ENCODE measurements around the gene ACBD4.

The ACBD4 gene

GRCh38 chr17:45123076-45123770 lies 12.3 kb upstream of the ACBD4 start:
- CTCF ChIA-PET: interaction anchor here (0.6 to 4.3 kb wide), 6 partner anchors 9 to 344 kb away, joined by 3 to 36 read pairs (median 3); partner anchors contain the start of genes ACBD4 and PLCD3
- TF ChIP-seq GLI2 (tag by site-specific recombination; IDR thresholded peaks at IDR 0.05; ENCODE audit: borderline replicate concordance, low read depth) (no peak), YY2 (tag by site-specific recombination; IDR thresholded peaks at IDR 0.05) (no peak), ZNF555 (tag by site-specific recombination; conservative IDR thresholded peaks at IDR 0.05) (no peak), GLI4 (tag by site-specific recombination; IDR thresholded peaks at IDR 0.05) (no peak), REPIN1 (tag by site-specific recombination; IDR thresholded peaks at IDR 0.05; ENCODE audit: low read depth) (no peak), ZNF174 (tag by site-specific recombination; IDR thresholded peaks at IDR 0.05) (no peak), ZNF362 (tag by site-specific recombination; IDR thresholded peaks at IDR 0.05) (no peak), ZSCAN18 (tag by site-specific recombination; IDR thresholded peaks at IDR 0.05) (no peak), SP7 (tag by site-specific recombination; IDR thresholded peaks at IDR 0.05) (no peak), MZF1 (tag by site-specific recombination; IDR thresholded peaks at IDR 0.05; ENCODE audit: borderline replicate concordance) (no peak), ZNF248 (tag by site-specific recombination; IDR thresholded peaks at IDR 0.05) (no peak), ZNF169 (tag by site-specific recombination; IDR thresholded peaks at IDR 0.05) (no peak)
- Histone ChIP-seq H3K36me3 (ENCODE audit: control insufficient read depth in 2 of 2, insufficient read depth in 1 of 2, low read length in 2 of 2) (peaks cover 0 to 23% of the 10 kb centered on the region in 2 experiments; a peak in 1 of 3 replicates), H3K4me1 (ENCODE audit: control insufficient read depth, insufficient read depth, low read length) (peaks cover 7% of the 10 kb centered on the region), H3K4me3 (ENCODE audit: low read depth, low read length) (no peak overlapping the region), H3K9me3 (ENCODE audit: control insufficient read depth, insufficient read depth, low read depth, low read length) (no peaks in the 10 kb centered on the region), H3K27ac (ENCODE audit: extremely low read depth, low read depth, low read length) (peak overlapping the region; percentile 34; the same call in 1 of the 2 replicates)
- POLR2A ChIA-PET: interaction anchor here (0.6 to 3.1 kb wide), 2 partner anchors 26 to 29 kb away, joined by 5 to 12 read pairs; partner anchors contain the start of gene HEXIM1

GRCh38 chr17:45123930-45124796 lies 11.3 kb upstream of the ACBD4 start:
- Histone ChIP-seq H3K27ac (ENCODE audit: extremely low read depth, low read depth, low read length) (no peak overlapping the region), H3K9me3 (ENCODE audit: control insufficient read depth, insufficient read depth, low read depth, low read length) (no peaks in the 10 kb centered on the region), H3K4me1 (ENCODE audit: control insufficient read depth, insufficient read depth, low read length) (peaks cover 7% of the 10 kb centered on the region), H3K36me3 (ENCODE audit: control insufficient read depth in 2 of 2, insufficient read depth in 1 of 2, low read length in 2 of 2) (peaks cover 4 to 14% of the 10 kb centered on the region in 2 experiments; a peak in 1 of 3 replicates), H3K4me3 (ENCODE audit: low read depth, low read length) (no peak overlapping the region)
- CTCF ChIA-PET: interaction anchor here (0.6 to 4.3 kb wide), 7 partner anchors 8 to 94 kb away, joined by 3 to 36 read pairs (median 4); partner anchors contain the start of genes ACBD4 and PLCD3
- POLR2A ChIA-PET: interaction anchor here (0.6 to 3.1 kb wide), 2 partner anchors 25 to 29 kb away, joined by 5 to 12 read pairs; partner anchors contain the start of gene HEXIM1
- peak; percentile 57 for TF ChIP-seq ZNF398 (tag by site-specific recombination; IDR thresholded peaks at IDR 0.05)
- TF ChIP-seq ZBTB7A (tag by site-specific recombination; IDR thresholded peaks at IDR 0.05; ENCODE audit: low read depth): no peak
- TF ChIP-seq ZBTB1 (tag by site-specific recombination; IDR thresholded peaks at IDR 0.05): no peak
- peak; percentile 55; the same call in 1 of the 2 replicates for TF ChIP-seq ZNF600 (tag by site-specific recombination; IDR thresholded peaks at IDR 0.05)
- TF ChIP-seq KLF1 (tag by site-specific recombination; IDR thresholded peaks at IDR 0.05): peak; percentile 43
- peak; percentile 34; the same call in 1 of the 2 replicates for TF ChIP-seq GLIS2 (tag by site-specific recombination; IDR thresholded peaks at IDR 0.05)
- peak; percentile 73 for TF ChIP-seq HIC1 (tag by site-specific recombination; IDR thresholded peaks at IDR 0.05)
- TF ChIP-seq SP7 (tag by site-specific recombination; IDR thresholded peaks at IDR 0.05): peak; percentile 30; the same call in 1 of the 2 replicates
- TF ChIP-seq ZNF266 (tag by site-specific recombination; IDR thresholded peaks at IDR 0.05; ENCODE audit: low read depth): no peak
- TF ChIP-seq ZNF768 (tag by site-specific recombination; IDR thresholded peaks at IDR 0.05): no peak
- TF ChIP-seq KLF17 (tag by site-specific recombination; IDR thresholded peaks at IDR 0.05): peak; percentile 68; the same call in 1 of the 2 replicates
- TF ChIP-seq ZNF335 (tag by site-specific recombination; conservative IDR thresholded peaks at IDR 0.05): peak; percentile 73
- no peak for TF ChIP-seq ZNF610 (tag by site-specific recombination; IDR thresholded peaks at IDR 0.05; ENCODE audit: borderline replicate concordance)
- 0 out of 2 replicates have a peak, but pooled peaks have one; percentile 7 for TF ChIP-seq SP2 (tag by site-specific recombination; IDR thresholded peaks at IDR 0.05)

Measured in HEK293 (cell line).